SW 1271 (cell line): ENCODE measurements around the gene TOMM40L.

Experiments used
- DNase-seq, 2 experiments: peaks; one replicate each; lab custom pipeline; 2025; lab: John Stamatoyannopoulos, UW

TOMM40L gene

GRCh38 chr1:161197560-161198193 lies 28.2 kb upstream of the TOMM40L start:
- DNase-seq = no peak

DNA sequence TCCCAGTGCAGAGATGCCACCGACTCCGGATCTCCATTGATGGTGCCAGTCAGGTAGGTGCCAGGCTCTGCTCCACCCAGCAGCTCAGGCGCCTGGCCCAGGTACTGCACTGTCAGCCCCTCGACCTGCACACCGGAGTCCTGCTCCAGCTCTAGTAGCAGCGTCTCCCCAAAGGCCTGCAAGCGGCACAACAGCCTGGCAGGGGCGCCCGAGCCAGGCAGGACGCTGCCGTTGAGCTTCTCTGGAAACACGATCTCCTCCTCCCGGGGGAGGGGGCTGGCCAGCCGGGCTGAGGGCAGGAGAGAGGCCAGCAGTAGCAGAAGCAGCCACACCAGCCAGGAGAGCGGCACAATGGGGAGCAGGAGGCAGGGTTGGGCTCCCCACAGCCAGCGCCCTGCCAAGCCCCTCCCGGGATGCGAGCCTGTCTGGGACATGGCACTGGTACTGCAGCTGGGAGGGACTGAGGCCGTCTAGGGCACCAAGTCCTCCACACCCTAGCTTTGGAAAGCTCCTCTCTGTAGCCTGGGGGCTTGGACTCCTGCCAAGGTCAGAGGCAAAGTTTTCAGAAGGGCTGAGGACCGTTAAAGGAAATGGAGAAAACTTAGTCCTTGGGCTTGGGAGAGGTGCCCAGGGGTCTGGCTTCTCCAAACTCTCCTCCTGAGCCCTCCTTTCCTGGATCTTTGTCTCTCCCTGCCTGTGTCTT lies 27.5 kb upstream of the TOMM40L start:
- no peak for DNase-seq

GRCh38 chr1:161198897-161199431 lies 26.9 kb upstream of the TOMM40L start, which contains the start of gene ADAMTS4:
Gene ADAMTS4 (minus strand): TSS chr1:161199054. CDS start chr1:161198627, 427 bp downstream.
- DNase-seq = no peak

DNA sequence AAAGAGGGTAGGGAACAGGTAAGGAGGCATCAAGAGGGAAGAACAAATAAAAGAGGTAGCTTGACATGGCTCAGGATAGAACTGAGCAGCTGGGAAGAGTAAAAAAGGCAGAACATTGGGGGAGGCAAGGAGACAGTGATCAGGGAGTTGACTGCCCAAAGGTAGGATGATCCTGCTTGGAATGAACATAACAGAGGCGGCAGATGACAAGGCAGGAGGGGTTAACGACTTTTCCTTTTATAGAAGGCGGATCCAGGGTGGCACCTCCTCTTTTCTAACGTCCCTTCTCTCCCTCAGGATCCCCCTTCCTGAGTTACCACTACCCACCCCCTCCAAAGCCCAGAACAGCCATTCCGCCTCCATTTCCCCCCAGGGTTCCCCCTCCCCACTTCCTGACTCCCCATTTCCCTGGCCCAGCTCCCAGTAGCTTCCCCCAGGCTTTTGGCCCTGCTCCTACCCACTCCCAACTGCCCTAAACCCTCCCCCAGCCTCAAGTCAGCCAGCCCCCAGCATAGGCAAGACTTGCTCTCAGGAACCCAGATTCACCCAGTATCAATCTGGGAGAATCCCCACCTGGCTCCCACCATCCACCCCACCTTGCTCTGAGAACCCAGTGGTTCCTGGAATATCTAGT lies 26.2 kb upstream of the TOMM40L start:
- no peak for DNase-seq

DNA sequence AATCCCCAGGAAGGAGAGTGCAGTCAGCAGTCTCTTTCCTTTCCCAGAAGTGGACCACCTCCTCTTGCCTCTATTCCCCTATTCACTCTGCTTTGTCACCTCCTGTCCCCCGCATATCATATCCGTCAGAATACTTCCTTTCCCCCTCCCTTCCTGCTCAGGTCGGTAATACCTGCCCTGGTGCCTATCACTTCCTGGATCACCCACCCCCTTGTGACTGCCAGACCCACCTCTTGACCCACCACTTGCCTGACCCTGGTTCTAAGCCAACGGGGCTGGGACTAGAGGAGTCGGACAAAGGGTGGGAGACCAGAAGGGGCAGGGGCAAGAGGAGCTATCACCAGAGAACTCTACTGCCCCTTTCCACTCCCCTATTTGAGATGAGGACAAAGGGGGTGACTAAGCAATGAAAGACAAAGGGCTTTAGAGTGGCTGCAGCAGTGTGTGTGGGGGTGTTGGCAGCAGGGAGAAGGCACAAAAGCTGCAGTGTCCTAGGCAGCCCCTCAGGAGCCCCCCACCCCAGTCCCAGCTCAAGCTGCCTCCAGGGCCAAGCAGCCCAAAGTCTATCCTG lies 25.4 kb upstream of the TOMM40L start:
- no peak for DNase-seq

DNA sequence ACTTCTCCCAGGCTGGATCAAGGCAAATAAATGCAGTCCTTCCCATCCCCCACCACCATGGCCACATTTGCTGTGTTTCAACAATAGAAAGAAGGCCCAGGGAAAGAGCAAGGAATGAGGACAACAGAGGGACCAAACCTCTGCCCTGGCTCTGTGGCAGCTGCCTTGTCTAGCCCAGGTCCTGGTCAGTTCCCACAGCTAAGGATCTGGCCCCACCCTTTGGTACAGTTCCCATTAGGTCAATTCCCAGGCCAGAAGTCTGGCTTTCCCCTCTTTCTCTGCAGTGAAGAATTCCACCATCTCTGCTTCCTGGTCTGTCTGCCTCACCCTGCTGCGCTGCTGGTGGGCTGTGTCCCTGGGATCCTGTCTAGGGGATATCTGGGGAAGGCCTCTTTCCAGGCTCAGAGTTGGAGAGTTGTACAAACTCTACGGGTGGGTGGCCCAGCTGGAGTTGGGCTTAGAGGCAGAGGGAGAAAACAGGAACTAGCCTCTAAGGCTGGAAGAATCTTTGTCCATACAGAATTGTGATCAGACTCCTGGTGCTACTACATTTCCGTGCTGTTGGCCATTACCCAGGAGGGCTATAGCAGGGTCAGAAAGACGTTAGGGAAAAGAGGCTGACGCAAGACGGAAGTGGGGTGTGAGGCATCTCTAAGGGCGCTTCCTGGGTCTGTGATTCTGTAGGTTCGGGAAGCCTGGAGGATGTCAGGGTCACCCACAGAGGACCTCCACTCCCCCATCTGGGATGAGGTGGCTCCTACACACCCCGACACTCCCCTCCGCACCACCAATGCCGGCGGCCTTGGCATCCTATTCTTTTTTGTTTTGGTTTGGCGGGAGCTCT lies 24.6 kb upstream of the TOMM40L start:
- no peak for DNase-seq

GRCh38 chr1:161201836-161202712 lies 23.8 kb upstream of the TOMM40L start, which contains the start of gene NDUFS2:
Gene NDUFS2 (plus strand): TSS chr1:161202367. CDS start chr1:161202386, 19 bp downstream.
- peak; percentile 85 to 91 for DNase-seq

GRCh38 chr1:161206411-161207140 lies 19.3 kb upstream of the TOMM40L start:
- DNase-seq = no peak

- DNase-seq = no peak
Measured at GRCh38 chr1:161207173-161207572, 18.7 kb upstream of the TOMM40L start.

GRCh38 chr1:161209790-161210409 lies 16.0 kb upstream of the TOMM40L start:
- DNase-seq = peak in 1 of 2 experiments; percentile 39

DNA sequence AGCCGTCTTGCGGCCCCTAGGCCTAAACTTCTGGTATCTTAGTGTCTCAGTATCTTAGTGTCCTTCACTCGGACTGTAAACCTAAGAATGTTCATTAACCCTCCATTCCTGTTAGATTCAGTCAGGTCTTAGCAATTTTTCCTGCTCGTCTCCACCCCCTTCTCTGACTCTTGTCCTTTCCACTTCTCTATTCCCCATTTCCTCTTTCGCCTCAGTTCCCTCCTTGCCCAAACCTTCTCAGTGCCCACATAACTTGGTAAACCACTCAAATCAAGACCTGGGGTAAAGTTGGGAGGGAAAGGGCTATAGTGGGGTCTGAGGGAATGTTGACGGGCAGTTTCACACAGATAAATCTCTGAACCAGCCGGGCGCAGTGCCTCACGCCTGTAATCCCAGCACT lies 11.5 kb upstream of the TOMM40L start:
- DNase-seq = no peak

DNA sequence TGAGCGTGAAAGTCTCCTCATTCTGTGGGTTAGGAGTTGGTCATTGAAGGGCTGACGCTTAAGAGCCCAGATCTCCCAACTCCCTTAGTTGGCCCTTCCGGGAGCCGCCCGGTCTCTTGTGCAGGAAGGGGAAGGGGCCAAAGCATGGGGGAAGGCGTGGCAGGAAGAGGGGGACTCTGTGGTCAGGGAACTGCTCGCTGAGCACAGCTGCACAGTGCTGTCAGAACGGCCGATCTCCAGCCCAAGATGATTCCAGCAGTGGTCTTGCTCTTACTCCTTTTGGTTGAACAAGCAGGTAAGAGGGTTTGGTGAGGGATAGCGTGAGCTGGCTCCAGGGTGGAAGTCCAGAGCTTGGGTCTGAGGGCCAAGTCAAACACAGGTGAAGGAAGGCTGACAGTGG lies 10.8 kb upstream of the TOMM40L start, which contains the start of gene FCER1G:
Gene FCER1G, plus strand, starts transcription at position 220 of the 400 bp plus-strand sequence. Its CDS starts 27 bp downstream, at position 247.
- no peak for DNase-seq

DNA sequence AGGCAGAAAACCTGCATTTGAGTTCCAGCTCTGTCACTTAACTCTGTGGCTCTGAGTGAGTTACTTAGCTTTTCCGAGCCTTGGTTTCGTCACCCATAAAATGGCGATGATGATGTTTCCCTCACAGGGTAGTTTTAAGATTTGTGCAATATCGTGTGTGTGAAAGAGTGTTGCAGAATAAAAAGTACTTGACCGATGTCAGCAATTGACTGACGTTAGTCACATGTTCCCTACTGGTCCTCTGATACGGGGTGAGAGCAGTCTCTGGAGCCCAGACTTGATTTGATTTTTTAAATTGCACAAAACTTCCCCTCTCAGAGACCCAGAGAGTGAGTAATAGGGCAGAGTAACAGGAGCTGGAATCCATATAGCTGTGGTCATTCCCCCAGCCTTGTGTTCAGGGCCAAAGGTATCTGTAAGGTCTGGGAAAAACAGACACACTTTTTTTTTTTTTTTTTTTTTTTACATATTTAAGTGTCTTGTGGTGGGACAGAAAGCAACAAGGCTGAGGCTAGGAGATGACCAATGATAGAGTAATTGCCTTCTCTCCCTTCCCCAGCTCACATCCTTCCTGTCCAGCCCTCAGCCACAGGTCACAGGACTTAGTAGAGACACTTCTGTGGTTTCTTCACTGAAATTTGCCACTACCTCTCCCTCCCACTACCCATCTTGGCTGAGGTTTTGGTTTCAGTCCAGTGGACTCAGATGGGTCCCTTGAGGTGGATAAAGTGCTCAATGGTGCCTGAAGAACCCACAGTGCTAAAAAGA lies 8.7 kb upstream of the TOMM40L start:
- DNase-seq = no peak

- DNase-seq = no peak
Measured at GRCh38 chr1:161217831-161218230, 8.0 kb upstream of the TOMM40L start.

- no peak for DNase-seq
Measured at GRCh38 chr1:161218301-161219077, 7.4 kb upstream of the TOMM40L start.

- DNase-seq = no peak
Measured at GRCh38 chr1:161219078-161219892, 6.6 kb upstream of the TOMM40L start.

DNA sequence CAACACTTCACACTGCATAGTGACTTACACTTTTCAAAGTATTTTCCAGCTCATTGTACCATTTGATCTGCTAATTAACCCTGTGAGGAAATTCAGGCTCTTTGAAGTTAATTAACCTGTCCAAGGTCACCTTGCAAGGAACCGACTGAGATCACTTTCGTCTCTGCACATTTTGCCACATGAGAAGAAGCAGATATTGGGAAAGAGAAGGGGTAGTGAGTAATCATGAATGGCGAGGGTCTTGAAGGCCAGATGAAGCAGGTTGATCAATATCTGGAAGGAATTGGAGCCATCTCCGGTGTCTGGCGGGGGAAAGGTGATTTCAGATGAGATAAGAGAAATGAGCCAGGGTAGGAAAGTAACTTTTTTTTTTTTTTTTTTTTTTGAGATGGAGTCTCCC lies 5.9 kb upstream of the TOMM40L start:
- DNase-seq = no peak
